ENCODE measurements around the gene EDC4.
"Not testable (repeated sequence)": the region's sequence is repeated elsewhere in the genome, so short reads cannot be mapped to it uniquely, and the experiment has no call there.

EDC4 gene

GRCh38 chr16:67872631-67873434, at the start of gene EDC4:
Gene EDC4 (plus strand): TSS chr16:67873052. CDS start chr16:67873262, 210 bp downstream.
- DNase-seq, result peak; percentile 92

- DNase-seq, result no peak
Observed at GRCh38 chr16:67825119-67825518, 47.7 kb upstream of the EDC4 start.

- no peak for DNase-seq
Observed at GRCh38 chr16:67825906-67826305, 46.9 kb upstream of the EDC4 start.

GRCh38 chr16:67828651-67829050, 44.2 kb upstream of the EDC4 start:
- DNase-seq, result no peak

GRCh38 chr16:67833030-67833414, 39.8 kb upstream of the EDC4 start:
- no peak for DNase-seq

GRCh38 chr16:67833415-67834241, 39.2 kb upstream of the EDC4 start:
- DNase-seq, result peak; percentile 94

GRCh38 chr16:67834242-67834614, 38.6 kb upstream of the EDC4 start:
- DNase-seq, result no peak

GRCh38 chr16:67837190-67837589, 35.7 kb upstream of the EDC4 start:
- not testable (repeated sequence) for DNase-seq

GRCh38 chr16:67837811-67838210, 35.0 kb upstream of the EDC4 start:
- no peak for DNase-seq

GRCh38 chr16:67841198-67841815, 31.5 kb upstream of the EDC4 start:
- no peak for DNase-seq

- peak; percentile 95 for DNase-seq
Observed at GRCh38 chr16:67841816-67842508, 30.9 kb upstream of the EDC4 start, which contains the start of gene THAP11. Gene THAP11 (plus strand): TSS chr16:67842320. CDS start chr16:67842555, 235 bp downstream.

GRCh38 chr16:67842509-67843342, 30.1 kb upstream of the EDC4 start:
- DNase-seq, result peak; percentile 68

- no peak for DNase-seq
Observed at GRCh38 chr16:67843343-67843765, 29.5 kb upstream of the EDC4 start.

GRCh38 chr16:67844497-67844896, 28.4 kb upstream of the EDC4 start:
- DNase-seq, result no peak

GRCh38 chr16:67845291-67846062, 27.4 kb upstream of the EDC4 start:
- no peak for DNase-seq

GRCh38 chr16:67846063-67846319, 26.9 kb upstream of the EDC4 start:
- DNase-seq, result no peak

- peak; percentile 96 for DNase-seq
Observed at GRCh38 chr16:67846320-67847063, 26.4 kb upstream of the EDC4 start, which contains the start of gene NUTF2. Gene NUTF2 (plus strand): TSS chr16:67846933. CDS start chr16:67865131, 18,198 bp downstream.

- DNase-seq, result peak; percentile 23
Observed at GRCh38 chr16:67847064-67847861, 25.6 kb upstream of the EDC4 start, which contains the start of gene CENPT. Gene CENPT (minus strand): TSS chr16:67847693. CDS start chr16:67833859, 13,834 bp downstream.

- DNase-seq, result no peak
Observed at GRCh38 chr16:67848118-67848517, 24.7 kb upstream of the EDC4 start.
